Kidney (tissue), 14 donors: ENCODE data around the gene PIGU. TPM values are rescaled to one million over a fixed set of nuclear protein-coding genes. Genes with fewer than 3 reads are reported as not detected.

Experiments
- DNase-seq, 5 donors: peaks; one replicate each; pipeline ENCODE4 v3.0.0-alpha.2; 2013 to 2020
- FAIRE-seq: peaks from 2 replicates; lab custom pipeline; 2012; peaks lifted over from hg19 to GRCh38; lab: Jason Lieb, UNC
- H3K27ac ChIP-seq, 2 donors: one replicate each; pipeline ENCODE4 v1.7.0; 2013; ENCODE audit warnings: low read depth in 2 of 2, low read length in 2 of 2, inconsistent platforms in 1 of 2
- H3K27me3 ChIP-seq: one replicate; pipeline ENCODE4 v1.7.1; 2013; ENCODE audit warnings: low read length, inconsistent platforms; ENCODE audit not compliant: control insufficient read depth, insufficient read depth
- H3K36me3 ChIP-seq, 3 donors: one replicate each; pipeline versions ENCODE4 v1.7.0 to v1.7.1; 2013; ENCODE audit warnings: low read length in 3 of 3, control low read depth in 1 of 3, inconsistent platforms in 1 of 3; ENCODE audit not compliant: insufficient read depth in 3 of 3, control insufficient read depth in 2 of 3
- H3K4me1 ChIP-seq, 3 donors: one replicate each; pipeline versions ENCODE4 v1.7.0 to v1.7.1; 2013; ENCODE audit warnings: low read length in 3 of 3, inconsistent platforms in 1 of 3, low read depth in 1 of 3; ENCODE audit not compliant: control insufficient read depth in 2 of 3, insufficient read depth in 2 of 3
- H3K4me3 ChIP-seq, 3 donors: one replicate each; pipeline versions ENCODE4 v1.7.0 to v1.8.1; 2013; ENCODE audit warnings: low read length in 3 of 3, control low read depth in 1 of 3, inconsistent platforms in 1 of 3
- H3K9ac ChIP-seq, 3 donors: one replicate each; pipeline versions ENCODE4 v1.7.0 to v1.7.1; 2013; ENCODE audit warnings: low read length in 3 of 3, control low read depth in 1 of 3, inconsistent platforms in 1 of 3
- H3K9me3 ChIP-seq, 3 donors: one replicate each; pipeline versions ENCODE4 v1.7.0 to v1.7.1; 2013; ENCODE audit warnings: low read length in 3 of 3, control low read depth in 1 of 3, inconsistent platforms in 1 of 3; ENCODE audit not compliant: control insufficient read depth in 2 of 3, insufficient read depth in 1 of 3
- intact Hi-C: fragments of 100-400 bp; cut with DNase I; formaldehyde crosslinking; loops from one replicate; pipeline ENCODE4 v1.11.1; 2022
- polyA plus RNA-seq: library from polyadenylated mRNA; stranded (reverse); fragments of 350-450 nt; fragmentation: Illumina TruSeq; extraction: RNeasy Lipid Tissue Mini Kit (QIAGEN cat#74804); gene quantifications from one replicate; pipeline ENCODE4 v1.2.3, GENCODE V29; 2014; ENCODE audit warnings: low read depth, low replicate concordance; ENCODE audit not compliant: insufficient read depth
- total RNA-seq: library from RNA; stranded (reverse); fragmentation: NEBNext Ultra II Directional; extraction: Animal tissue kit (Norgen Biotek cat#: 25700); gene quantifications from one replicate; pipeline ENCODE4 v1.2.1, GENCODE V29; 2021
- TF ChIP-seq, protein P1 (sequence below): IDR thresholded peaks from 3 replicates; pipeline ENCODE4 v1.5.1; 2012; ENCODE audit warnings: mild to moderate bottlenecking, moderate library complexity, borderline replicate concordance; ENCODE audit not compliant: insufficient read depth; ENCODE audit errors: extremely low read depth
- donor health status: control.
- donor health status: control.
- donor health status: control.
- donor health status: control.
- donor health status: control.
- donor health status: DM: yes; HTN: yes; CAD: no.
- donor health status: Normal renal cell carcinoma (clear cell type).

The PIGU gene
- total and polyA plus RNA-seq, 2 donors from 2014 or later, result 15.9 to 42.0 TPM

DNA sequence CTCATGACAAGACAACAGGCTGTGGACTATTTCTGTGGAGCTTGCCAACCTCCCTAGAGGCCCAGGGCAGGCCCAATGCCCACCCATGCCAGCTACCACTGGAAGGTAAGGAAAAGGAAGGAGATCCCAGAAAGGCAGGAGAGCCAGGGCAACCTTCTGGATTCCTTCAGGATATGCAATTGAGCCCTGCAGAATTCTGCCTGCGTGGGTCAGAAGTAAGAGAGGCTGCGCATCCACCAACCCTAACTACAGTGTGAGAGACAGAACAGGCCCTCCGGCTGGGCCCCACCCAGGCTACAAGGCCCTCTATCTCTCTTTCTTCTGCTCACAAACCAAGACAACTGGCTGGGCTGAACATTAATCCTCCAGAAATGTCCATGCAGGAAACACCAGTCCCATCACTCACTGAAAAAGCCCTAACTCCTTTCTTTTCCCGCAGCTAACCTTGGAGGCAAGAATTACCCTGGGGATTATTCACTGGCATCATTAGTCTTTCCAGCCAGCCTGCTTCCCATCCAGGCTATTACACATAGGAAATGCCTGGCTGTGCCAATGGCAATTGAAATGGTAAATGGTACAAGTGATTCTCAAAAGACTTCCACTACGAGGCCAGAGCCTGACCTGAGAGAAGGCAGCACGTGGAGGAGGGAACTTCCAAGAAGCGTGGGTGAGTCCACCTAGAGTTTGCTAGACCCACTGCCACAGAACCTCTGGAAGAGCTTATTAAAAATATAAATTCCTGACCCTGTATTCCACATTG, 103.2 kb downstream of the PIGU start:
- TF ChIP-seq, protein P1, sequence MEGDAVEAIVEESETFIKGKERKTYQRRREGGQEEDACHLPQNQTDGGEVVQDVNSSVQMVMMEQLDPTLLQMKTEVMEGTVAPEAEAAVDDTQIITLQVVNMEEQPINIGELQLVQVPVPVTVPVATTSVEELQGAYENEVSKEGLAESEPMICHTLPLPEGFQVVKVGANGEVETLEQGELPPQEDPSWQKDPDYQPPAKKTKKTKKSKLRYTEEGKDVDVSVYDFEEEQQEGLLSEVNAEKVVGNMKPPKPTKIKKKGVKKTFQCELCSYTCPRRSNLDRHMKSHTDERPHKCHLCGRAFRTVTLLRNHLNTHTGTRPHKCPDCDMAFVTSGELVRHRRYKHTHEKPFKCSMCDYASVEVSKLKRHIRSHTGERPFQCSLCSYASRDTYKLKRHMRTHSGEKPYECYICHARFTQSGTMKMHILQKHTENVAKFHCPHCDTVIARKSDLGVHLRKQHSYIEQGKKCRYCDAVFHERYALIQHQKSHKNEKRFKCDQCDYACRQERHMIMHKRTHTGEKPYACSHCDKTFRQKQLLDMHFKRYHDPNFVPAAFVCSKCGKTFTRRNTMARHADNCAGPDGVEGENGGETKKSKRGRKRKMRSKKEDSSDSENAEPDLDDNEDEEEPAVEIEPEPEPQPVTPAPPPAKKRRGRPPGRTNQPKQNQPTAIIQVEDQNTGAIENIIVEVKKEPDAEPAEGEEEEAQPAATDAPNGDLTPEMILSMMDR, result no peak
- Histone ChIP-seq H3K27me3 (no peaks in the 10 kb centered on the region), H3K4me1 (peaks cover 0 to 3% (median 0%) of the 10 kb centered on the region in 3 donors), H3K4me3 (no peak overlapping the region), H3K9me3 (no peaks in the 10 kb centered on the region), H3K9ac (no peak overlapping the region), H3K36me3 (peaks cover 2 to 5% (median 5%) of the 10 kb centered on the region in 3 donors), H3K27ac (no peak overlapping the region)
- intact Hi-C loops, result no loop called here
- DNase-seq (peak in 1 of 5 donors; percentile 16), FAIRE-seq (no peak)

DNA sequence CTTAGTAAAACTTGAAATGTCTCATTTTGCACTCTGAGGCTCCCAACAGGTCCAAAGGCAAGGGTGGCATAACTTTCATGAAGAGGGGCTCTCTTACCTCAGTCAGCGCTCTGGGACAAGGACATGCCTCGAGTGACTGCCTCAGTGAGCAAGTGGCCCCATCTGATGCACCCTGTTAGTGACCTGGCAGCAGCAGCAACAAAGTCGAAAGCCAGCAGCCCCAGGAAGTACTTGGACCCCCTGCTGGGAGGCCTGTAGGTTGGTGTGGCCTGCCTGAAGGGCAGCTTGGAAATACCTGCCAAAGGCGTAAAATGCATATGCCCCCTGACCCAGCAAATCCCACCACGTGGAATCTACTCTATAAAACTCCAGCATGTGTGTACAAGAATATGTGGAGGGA, 105.1 kb downstream of the PIGU start:
- H3K4me1 ChIP-seq, result no peaks in the 10 kb centered on the region
- DNase-seq, result peak in 1 of 5 donors; percentile 32
- H3K36me3 ChIP-seq, result peaks cover 2 to 5% (median 5%) of the 10 kb centered on the region in 3 donors
- H3K9me3 ChIP-seq, result no peaks in the 10 kb centered on the region
- TF ChIP-seq, protein P1, result no peak
- H3K4me3 ChIP-seq, result no peak overlapping the region
- FAIRE-seq, result no peak
- H3K9ac ChIP-seq, result no peak overlapping the region
- intact Hi-C loops, result no loop called here
- no peaks in the 10 kb centered on the region for H3K27me3 ChIP-seq
- no peak overlapping the region for H3K27ac ChIP-seq

DNA sequence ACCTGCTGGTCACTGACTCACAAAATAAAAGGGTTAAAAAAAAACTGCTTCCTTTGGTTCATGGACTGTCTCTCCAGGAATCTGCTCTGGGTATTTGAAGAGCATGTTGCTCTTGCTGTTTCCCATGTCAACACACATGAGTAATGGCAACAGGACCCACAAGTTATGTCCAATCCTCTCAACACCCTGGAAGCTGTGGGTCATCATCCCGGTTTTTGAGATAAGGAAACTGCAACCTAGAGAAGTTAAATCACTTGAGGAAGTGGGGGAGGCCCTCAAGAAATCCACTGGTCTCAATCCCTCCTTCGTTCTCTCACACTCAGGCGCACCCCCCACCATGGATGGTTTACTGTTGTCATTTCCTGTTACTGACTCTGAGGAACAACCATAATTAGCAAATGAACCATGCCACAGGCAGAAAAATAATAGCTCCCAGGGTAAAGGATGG, 106.0 kb downstream of the PIGU start:
- FAIRE-seq, result no peak

More for the DNA sequence above, 106.0 kb downstream of the PIGU start:
- no peak overlapping the region for H3K9ac ChIP-seq
- peaks cover 2 to 5% (median 5%) of the 10 kb centered on the region in 3 donors for H3K36me3 ChIP-seq
- peak in 2 of 5 donors; percentile 11 to 31 for DNase-seq
- TF ChIP-seq, protein P1, result no peak
- intact Hi-C loops, result no loop called here
- no peaks in the 10 kb centered on the region for H3K27me3 ChIP-seq
- no peak overlapping the region for H3K4me3 ChIP-seq
- no peaks in the 10 kb centered on the region for H3K4me1 ChIP-seq
- no peaks in the 10 kb centered on the region for H3K9me3 ChIP-seq
- H3K27ac ChIP-seq, result no peak overlapping the region
